GM12873 (cell line): Measurements from ENCODE around the gene ILKAP.

Source experiments
- CTCF ChIP-seq: IDR thresholded peaks from 2 replicates; pipeline ENCODE4 v1.5.1; 2012; ENCODE audit warnings: low read depth, mild to moderate bottlenecking, moderate library complexity, low read length, control low read depth; ENCODE audit not compliant: insufficient read depth; ENCODE audit errors: missing control alignments

Gene ILKAP

GRCh38 chr2:238239863-238240756, 36.6 kb upstream of the ILKAP start, which contains the start of gene HES6:
HES6 (minus strand) TSS chr2:238240038; CDS start chr2:238239905, 133 bp downstream.
- no peak for TF ChIP-seq CTCF

- no peak for TF ChIP-seq CTCF
These were observed 36.0 kb upstream of the ILKAP start for GRCh38 chr2:238239543-238239862.

GRCh38 chr2:238238766-238239542, 35.5 kb upstream of the ILKAP start:
- TF ChIP-seq CTCF = peak; percentile 7

GRCh38 chr2:238238311-238238765, 34.8 kb upstream of the ILKAP start:
- TF ChIP-seq CTCF = no peak

- no peak for TF ChIP-seq CTCF
These were observed 34.1 kb upstream of the ILKAP start for GRCh38 chr2:238237431-238238135.

- TF ChIP-seq CTCF = no peak
These were observed 33.1 kb upstream of the ILKAP start for GRCh38 chr2:238236571-238236970.
